ENCODE measurements around the gene RNF13.

- TF ChIP-seq EGR1 (IDR thresholded peaks at IDR 0.05) (no peak), TCF12 (IDR thresholded peaks at IDR 0.05; ENCODE audit: low read depth) (no peak), EP300 (IDR thresholded peaks at IDR 0.05; ENCODE audit: borderline replicate concordance) (no peak), RAD21 (IDR thresholded peaks at IDR 0.05; ENCODE audit: low read depth) (no peak), TAF1 (IDR thresholded peaks at IDR 0.05; ENCODE audit: low read depth) (no peak), MAX (IDR thresholded peaks at IDR 0.05) (no peak), TEAD4 (IDR thresholded peaks at IDR 0.05) (no peak), YY1 (IDR thresholded peaks at IDR 0.05; ENCODE audit: low read depth) (no peak), NFIC (IDR thresholded peaks at IDR 0.05) (no peak)
- TF ChIP-seq, protein P1, sequence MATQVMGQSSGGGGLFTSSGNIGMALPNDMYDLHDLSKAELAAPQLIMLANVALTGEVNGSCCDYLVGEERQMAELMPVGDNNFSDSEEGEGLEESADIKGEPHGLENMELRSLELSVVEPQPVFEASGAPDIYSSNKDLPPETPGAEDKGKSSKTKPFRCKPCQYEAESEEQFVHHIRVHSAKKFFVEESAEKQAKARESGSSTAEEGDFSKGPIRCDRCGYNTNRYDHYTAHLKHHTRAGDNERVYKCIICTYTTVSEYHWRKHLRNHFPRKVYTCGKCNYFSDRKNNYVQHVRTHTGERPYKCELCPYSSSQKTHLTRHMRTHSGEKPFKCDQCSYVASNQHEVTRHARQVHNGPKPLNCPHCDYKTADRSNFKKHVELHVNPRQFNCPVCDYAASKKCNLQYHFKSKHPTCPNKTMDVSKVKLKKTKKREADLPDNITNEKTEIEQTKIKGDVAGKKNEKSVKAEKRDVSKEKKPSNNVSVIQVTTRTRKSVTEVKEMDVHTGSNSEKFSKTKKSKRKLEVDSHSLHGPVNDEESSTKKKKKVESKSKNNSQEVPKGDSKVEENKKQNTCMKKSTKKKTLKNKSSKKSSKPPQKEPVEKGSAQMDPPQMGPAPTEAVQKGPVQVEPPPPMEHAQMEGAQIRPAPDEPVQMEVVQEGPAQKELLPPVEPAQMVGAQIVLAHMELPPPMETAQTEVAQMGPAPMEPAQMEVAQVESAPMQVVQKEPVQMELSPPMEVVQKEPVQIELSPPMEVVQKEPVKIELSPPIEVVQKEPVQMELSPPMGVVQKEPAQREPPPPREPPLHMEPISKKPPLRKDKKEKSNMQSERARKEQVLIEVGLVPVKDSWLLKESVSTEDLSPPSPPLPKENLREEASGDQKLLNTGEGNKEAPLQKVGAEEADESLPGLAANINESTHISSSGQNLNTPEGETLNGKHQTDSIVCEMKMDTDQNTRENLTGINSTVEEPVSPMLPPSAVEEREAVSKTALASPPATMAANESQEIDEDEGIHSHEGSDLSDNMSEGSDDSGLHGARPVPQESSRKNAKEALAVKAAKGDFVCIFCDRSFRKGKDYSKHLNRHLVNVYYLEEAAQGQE (IDR thresholded peaks at IDR 0.05; ENCODE audit: low read depth): no peak
Observed at GRCh38 chr3:149933008-149933407, 120.0 kb downstream of the RNF13 start.
